Activated naive CD4-positive, alpha-beta T cell treated with anti-CD3 and anti-CD28 coated beads, Interleukin-2, amount 10 ng/mL, durations not matched to agents 7 days and 5 days (primary cell): ENCODE data around the gene VKORC1L1.
"Not testable (repeated sequence)": the region's sequence is repeated elsewhere in the genome, so short reads cannot be mapped to it uniquely, and the experiment has no call there.

Experiments
- CTCF ChIA-PET: fragments of 350-600 bp; sonication (Branson Sonifier 250); formaldehyde crosslinking; loops from one replicate; lab custom pipeline; 2021; ENCODE audit warnings: antibody characterized with exemption; lab: Charles Lee
- DNase-seq: peaks from one replicate; pipeline ENCODE4 v3.0.0-alpha.2; 2020
- H3K27ac Mint-ChIP-seq: one replicate; pipeline ENCODE4 v1.8.0; 2021; ENCODE audit warnings: mild to moderate bottlenecking, moderate library complexity, mixed read lengths
- H3K27me3 Mint-ChIP-seq: one replicate; pipeline ENCODE4 v1.8.0; 2021; ENCODE audit warnings: mild to moderate bottlenecking, mixed read lengths
- H3K36me3 Mint-ChIP-seq: one replicate; pipeline ENCODE4 v1.8.0; 2021; ENCODE audit warnings: mixed read lengths
- H3K4me1 Mint-ChIP-seq: one replicate; pipeline ENCODE4 v1.8.0; 2021; ENCODE audit warnings: mixed read lengths
- H3K4me3 Mint-ChIP-seq: one replicate; pipeline ENCODE4 v1.8.0; 2021; ENCODE audit warnings: mild to moderate bottlenecking, moderate library complexity, mixed read lengths
- H3K9me3 Mint-ChIP-seq: one replicate; pipeline ENCODE4 v1.8.0; 2021; ENCODE audit warnings: mixed read lengths

Gene VKORC1L1

DNA sequence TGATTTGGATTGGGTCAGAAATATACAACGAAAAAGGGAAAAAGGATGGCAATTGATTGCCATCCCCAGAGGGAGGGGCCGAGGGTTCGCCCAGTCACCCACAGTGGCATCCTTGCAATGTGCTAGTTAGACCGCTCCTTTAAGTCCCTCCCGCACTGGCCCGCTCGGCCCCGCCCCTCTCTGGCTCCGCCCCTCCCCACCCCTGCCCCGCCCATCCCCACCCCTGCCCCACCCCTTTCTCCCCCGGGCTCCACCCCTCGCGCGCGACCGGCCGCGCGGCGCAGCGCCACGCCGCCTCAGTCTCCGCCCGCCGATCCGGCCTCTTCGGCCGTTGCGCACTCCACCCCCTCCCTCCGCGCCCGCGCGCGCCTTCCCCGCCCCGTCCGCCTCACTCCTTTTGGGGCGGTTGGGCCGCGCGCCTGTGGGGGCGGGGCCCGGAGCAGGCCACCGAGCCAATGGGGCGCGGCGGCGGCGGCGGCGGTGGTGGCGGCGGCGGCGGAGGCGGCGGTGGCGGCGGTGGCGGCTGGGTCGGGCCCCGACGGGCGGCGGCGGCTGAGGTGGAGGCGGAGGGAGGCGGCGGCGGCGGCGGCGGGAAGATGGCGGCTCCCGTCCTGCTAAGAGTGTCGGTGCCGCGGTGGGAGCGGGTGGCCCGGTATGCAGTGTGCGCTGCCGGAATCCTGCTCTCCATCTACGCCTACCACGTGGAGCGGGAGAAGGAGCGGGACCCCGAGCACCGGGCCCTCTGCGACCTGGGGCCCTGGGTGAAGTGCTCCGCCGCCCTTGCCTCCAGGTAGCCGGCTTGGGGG, at the start of gene VKORC1L1:
Gene VKORC1L1 (plus strand): TSS at position 299 of the 806 bp plus-strand sequence. CDS start 298 bp downstream, at position 597.
- Mint-ChIP-seq H3K27ac (peak within 1 kb of the TSS; percentile 81), H3K36me3 (no peaks in the 10 kb centered on the region), H3K9me3 (no peaks in the 10 kb centered on the region), H3K27me3 (no peaks in the 10 kb centered on the region), H3K4me1 (peaks cover 7% of the 10 kb centered on the region), H3K4me3 (peak within 1 kb of the TSS; percentile 81)
- CTCF ChIA-PET = no interaction called here
- peak; percentile 95 for DNase-seq

DNA sequence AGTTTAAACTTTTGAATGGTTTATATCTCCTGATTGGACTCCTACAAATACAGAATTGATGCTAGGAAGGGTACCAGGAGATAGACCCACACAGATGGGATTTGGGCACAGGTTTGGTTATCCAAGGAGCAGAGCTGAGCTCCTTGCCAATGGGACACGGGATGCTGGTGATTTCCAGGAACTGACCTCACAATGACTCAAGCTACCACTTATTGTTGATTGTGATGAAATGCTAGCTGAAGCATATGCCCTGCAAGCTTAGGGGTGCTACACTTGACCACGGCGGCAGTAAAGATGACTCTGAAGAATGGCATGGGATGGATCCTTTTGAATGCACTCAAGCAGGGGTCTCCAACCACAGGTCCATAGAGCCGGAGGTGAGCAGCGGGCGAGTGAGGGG, 45.5 kb upstream of the VKORC1L1 start:
- peaks cover 4% of the 10 kb centered on the region for H3K27me3 Mint-ChIP-seq
- no peak for DNase-seq
- no peak overlapping the region for H3K4me3 Mint-ChIP-seq
- no peaks in the 10 kb centered on the region for H3K36me3 Mint-ChIP-seq
- CTCF ChIA-PET = no interaction called here
- no peaks in the 10 kb centered on the region for H3K4me1 Mint-ChIP-seq
- H3K9me3 Mint-ChIP-seq = no peaks in the 10 kb centered on the region
- H3K27ac Mint-ChIP-seq = no peak overlapping the region

DNA sequence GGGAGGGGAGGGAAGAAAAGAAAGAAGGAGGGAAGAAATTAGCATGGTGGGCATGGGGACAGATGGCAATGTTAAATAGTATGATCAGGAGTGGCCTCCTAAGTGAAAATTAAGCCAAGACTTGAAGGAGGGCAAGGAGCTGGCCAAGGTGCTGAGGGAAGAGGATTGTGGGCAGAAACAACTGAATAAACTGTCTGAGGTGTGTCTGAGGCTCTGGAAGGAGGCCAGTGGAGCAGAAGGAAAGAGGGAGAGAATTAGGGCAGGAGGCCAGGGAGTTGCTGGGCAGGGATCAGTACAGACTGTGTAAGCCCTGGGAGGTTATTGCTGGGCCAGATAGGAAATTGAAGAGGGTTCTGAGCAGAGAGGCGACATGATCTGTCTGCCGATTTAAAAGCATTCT, 40.6 kb upstream of the VKORC1L1 start:
- Mint-ChIP-seq H3K9me3 (no peaks in the 10 kb centered on the region), H3K27ac (no peak overlapping the region), H3K4me1 (peaks cover 5% of the 10 kb centered on the region), H3K27me3 (peaks cover 4% of the 10 kb centered on the region), H3K36me3 (no peaks in the 10 kb centered on the region), H3K4me3 (no peak overlapping the region)
- DNase-seq = peak; percentile 34
- CTCF ChIA-PET = no interaction called here

DNA sequence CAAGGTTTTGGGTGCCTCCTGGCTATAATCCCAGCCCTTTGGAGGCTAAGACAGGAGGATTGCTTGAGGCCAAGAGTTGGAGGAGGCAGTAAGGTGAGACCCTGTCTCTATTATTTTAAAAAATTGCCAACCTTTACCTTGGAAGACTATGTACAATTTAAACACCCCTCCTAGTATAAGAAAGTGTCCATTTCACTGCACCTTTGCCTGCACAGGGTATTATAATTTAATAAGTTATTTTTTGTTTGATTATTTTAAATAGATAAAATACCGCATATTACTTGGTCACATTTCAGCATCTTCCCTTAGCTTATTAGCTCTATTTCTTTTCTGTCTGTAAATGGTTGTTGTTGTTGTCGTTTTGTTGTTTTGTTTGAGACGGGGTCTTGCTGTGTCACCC, 36.2 kb upstream of the VKORC1L1 start:
- H3K4me3 Mint-ChIP-seq, H3K36me3 Mint-ChIP-seq, CTCF ChIA-PET, H3K9me3 Mint-ChIP-seq, H3K4me1 Mint-ChIP-seq, DNase-seq, H3K27me3 Mint-ChIP-seq, H3K27ac Mint-ChIP-seq: not testable (repeated sequence)

DNA sequence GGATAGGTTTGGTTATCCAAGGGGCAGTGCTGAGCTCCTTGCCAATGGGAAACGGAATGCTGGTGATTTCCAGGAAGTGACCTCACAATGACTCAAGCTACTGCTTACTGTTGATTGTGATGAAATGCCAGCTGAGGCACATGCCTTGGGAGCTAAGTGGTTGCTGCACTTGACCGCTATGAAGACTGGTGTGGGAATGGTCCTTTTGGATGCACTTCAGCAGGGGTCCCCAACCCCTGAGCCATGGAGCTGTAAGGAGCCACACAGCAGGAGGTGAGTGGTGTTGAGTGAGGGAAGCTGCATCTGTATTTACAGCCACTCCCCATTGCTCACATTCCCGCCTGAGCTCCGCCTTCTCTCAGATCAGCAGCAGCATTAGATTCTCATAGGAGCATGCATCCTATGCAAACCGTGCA, 35.3 kb upstream of the VKORC1L1 start:
- CTCF ChIA-PET, H3K27me3 Mint-ChIP-seq, H3K9me3 Mint-ChIP-seq, H3K4me3 Mint-ChIP-seq, H3K27ac Mint-ChIP-seq, H3K36me3 Mint-ChIP-seq, H3K4me1 Mint-ChIP-seq, DNase-seq: not testable (repeated sequence)

DNA sequence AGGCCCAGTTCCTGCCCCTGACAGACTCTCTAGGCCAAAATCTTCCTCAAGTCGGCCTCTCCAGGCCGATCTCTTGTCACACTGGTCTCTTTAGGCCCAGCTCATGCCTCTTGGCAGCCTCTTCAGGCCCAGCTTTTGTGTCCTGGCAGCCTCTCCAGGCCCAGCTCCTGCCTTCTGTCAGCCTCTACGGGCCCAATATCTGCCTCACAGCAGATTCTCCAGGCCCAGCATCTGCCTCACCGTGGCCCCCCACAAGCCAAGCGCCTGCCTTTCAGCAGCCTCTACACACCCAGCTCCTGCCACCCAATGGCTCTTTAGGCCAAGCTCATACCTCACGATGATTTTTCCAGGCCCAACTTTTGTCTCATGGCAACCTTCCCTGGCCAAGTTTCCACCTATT, 33.0 kb upstream of the VKORC1L1 start:
- Mint-ChIP-seq H3K9me3 (no peaks in the 10 kb centered on the region), H3K27me3 (no peaks in the 10 kb centered on the region), H3K4me3 (no peak overlapping the region), H3K36me3 (no peaks in the 10 kb centered on the region), H3K4me1 (peaks cover 5% of the 10 kb centered on the region), H3K27ac (peak overlapping the region; percentile 67)
- CTCF ChIA-PET = interaction anchor here (0.6 to 2.8 kb wide), 6 partner anchors 9 to 224 kb away, joined by 3 to 23 read pairs (median 4); no protein-coding TSS in a partner anchor
- no peak for DNase-seq

DNA sequence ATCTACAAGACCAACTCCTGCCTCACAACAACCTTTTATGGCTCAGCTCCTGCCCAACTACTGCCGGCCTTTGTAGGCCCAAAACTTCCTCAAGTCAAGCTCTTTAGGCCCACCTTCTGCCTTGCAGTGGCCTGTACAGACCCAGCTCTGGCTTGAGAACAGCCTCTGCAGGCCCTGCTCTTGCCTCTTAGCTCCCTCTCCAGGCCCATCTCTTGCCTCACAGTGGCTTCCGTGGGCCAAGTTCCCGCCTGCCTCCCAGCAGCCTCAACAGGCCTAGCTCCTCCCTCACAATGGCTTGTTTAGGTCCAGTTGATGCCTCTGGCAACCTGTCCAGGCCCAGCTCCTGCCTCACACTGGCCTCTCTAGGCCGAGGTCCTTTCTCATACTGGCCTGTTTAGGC, 32.4 kb upstream of the VKORC1L1 start:
- Mint-ChIP-seq H3K4me1 (peaks cover 2% of the 10 kb centered on the region), H3K27ac (no peak overlapping the region), H3K4me3 (no peak overlapping the region), H3K9me3 (no peaks in the 10 kb centered on the region), H3K27me3 (no peaks in the 10 kb centered on the region), H3K36me3 (no peaks in the 10 kb centered on the region)
- DNase-seq = peak; percentile 57
- CTCF ChIA-PET = interaction anchor here (0.6 to 2.8 kb wide), 7 partner anchors 10 to 223 kb away, joined by 3 to 23 read pairs (median 4); no protein-coding TSS in a partner anchor

DNA sequence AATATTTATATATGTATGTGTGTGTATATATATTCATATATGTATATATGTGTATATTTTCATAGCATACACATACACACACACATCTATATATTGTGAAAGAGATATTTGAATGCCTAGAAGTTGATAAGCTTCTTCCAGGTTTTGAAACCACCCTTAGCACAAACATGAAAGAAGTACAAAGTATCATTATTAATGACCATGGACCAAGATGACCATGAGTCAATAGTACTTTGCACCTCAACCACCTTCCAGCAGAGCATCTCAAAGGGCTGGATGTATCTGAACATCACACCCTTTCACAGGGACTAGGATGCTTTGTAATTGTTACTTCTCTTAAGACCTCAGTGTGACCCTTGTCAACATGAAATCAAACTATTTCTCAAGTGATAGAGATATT, 29.3 kb upstream of the VKORC1L1 start:
- H3K4me3 Mint-ChIP-seq, H3K9me3 Mint-ChIP-seq, H3K36me3 Mint-ChIP-seq, DNase-seq, H3K4me1 Mint-ChIP-seq, H3K27me3 Mint-ChIP-seq, H3K27ac Mint-ChIP-seq, CTCF ChIA-PET: not testable (repeated sequence)

DNA sequence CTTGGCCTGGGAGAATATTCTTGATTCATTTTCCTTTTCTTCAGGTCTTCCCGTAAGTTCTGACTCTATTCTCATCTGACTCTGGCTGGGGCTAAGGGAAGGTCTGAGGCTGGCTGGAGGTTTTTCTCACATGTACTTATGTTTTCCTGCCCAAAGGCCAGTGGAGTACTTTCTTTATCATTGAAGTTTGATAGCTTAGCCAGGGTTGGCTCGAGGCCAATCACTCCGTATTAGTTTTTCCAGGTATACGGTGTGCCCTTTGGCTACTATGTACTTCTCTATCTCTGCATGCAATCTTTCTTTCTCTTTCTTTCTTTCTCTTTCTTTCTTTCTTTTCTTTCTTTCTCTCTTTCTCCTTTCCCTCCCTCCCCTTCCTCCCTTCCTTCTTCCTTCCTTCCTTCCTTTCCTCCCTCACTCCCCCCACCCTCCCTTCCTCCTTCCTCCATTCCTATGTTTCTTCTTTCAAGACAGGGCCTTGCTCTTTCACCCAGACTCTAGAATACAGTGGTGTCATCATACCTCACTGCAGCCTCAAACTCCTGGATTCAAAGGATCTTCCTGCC, 26.8 kb upstream of the VKORC1L1 start:
- Mint-ChIP-seq H3K4me3 (no peak overlapping the region), H3K27ac (no peak overlapping the region), H3K4me1 (no peaks in the 10 kb centered on the region), H3K9me3 (no peaks in the 10 kb centered on the region), H3K27me3 (no peaks in the 10 kb centered on the region), H3K36me3 (no peaks in the 10 kb centered on the region)
- CTCF ChIA-PET = no interaction called here
- no peak for DNase-seq

DNA sequence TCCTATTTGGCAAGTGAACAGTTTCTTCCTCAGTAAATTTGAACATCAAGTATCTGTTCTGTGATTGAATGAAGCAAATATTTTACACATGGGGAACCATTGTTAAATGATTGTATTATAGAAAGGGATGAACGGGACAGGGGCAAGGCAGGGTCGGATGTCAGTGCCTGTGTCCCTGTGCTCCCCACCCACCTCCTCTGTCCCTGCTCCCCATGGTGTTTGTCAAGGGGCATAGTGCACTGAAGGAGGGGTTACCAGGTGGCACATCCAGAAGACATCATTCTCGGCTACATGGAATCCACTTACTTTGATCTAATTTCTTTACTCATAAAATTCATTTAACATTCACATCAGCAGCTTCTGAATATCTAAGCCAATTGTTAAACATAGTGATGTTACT, 19.4 kb upstream of the VKORC1L1 start:
- CTCF ChIA-PET, H3K27me3 Mint-ChIP-seq, H3K4me3 Mint-ChIP-seq, H3K4me1 Mint-ChIP-seq, H3K9me3 Mint-ChIP-seq, DNase-seq, H3K36me3 Mint-ChIP-seq, H3K27ac Mint-ChIP-seq: not testable (repeated sequence)

DNA sequence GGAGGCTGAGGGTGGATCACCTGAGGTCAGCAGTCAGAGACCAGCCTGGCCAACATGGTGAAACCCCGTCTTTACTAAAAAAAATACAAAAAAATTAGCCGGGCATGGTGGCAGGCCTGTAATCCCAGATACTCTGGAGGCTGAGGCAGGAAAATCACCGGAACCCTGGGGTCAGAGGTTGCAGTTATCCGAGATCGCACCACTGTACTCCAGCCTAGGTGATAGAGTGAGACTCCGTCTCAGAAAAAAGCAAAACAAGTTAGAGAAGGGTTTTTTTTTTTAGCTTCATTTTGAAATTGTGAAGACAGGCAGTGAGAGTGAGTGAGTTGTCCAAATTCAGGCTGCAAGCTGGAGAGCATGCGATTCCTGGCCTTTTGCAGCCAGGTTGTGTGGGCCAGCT, 19.0 kb upstream of the VKORC1L1 start:
- H3K27me3 Mint-ChIP-seq, H3K27ac Mint-ChIP-seq, CTCF ChIA-PET, H3K4me3 Mint-ChIP-seq, H3K9me3 Mint-ChIP-seq, H3K4me1 Mint-ChIP-seq, DNase-seq, H3K36me3 Mint-ChIP-seq: not testable (repeated sequence)

DNA sequence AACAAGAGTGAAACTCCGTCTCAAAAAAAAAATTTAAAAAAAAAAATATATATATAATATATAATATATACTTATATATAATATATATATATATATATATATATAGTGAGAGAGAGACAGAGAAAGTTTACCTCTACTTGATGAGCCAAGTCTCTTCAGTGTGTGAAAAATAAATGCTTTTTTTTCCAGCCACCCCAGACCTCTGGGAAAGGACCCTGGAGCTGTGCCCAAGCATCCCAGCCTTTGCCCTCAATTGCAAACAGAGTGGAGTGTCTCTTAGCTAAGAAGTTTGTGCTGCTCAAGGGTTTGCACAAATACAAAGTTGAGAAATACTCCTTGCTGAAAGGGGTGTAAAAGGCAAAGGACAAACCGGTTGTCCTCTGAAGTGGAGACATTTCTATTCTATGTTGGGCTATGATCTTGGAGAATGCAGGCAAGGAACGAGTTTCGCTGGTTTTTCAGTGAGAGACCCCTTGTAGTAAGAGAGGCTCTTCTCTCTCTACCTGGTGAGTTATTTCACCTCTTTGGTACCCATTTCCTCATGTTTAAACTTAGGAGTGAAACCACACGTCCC, 15.5 kb upstream of the VKORC1L1 start:
- H3K27ac Mint-ChIP-seq, DNase-seq, H3K4me3 Mint-ChIP-seq, H3K36me3 Mint-ChIP-seq, H3K4me1 Mint-ChIP-seq, H3K27me3 Mint-ChIP-seq, H3K9me3 Mint-ChIP-seq, CTCF ChIA-PET: not testable (repeated sequence)

DNA sequence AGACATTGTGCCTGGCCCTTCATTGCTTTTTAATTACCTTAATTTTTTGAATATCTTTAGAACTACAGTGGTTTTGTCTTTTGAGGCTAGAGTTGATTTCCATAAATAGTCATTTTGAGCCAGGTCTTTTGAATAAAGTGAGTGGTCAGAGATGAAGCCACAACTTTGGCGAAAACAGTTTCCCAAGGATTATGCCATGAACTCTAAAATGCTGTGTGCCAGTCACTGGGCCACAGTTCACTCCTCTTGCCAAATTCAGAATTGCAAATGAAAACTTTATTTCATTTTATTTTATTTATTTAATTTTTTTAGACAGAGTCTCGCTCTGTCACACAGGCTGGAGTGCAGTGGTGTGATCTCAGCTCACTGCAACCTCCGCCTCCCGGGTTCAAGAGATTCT, 14.2 kb upstream of the VKORC1L1 start:
- H3K27me3 Mint-ChIP-seq, DNase-seq, H3K27ac Mint-ChIP-seq, H3K4me3 Mint-ChIP-seq, H3K36me3 Mint-ChIP-seq, H3K4me1 Mint-ChIP-seq, H3K9me3 Mint-ChIP-seq, CTCF ChIA-PET: not testable (repeated sequence)

DNA sequence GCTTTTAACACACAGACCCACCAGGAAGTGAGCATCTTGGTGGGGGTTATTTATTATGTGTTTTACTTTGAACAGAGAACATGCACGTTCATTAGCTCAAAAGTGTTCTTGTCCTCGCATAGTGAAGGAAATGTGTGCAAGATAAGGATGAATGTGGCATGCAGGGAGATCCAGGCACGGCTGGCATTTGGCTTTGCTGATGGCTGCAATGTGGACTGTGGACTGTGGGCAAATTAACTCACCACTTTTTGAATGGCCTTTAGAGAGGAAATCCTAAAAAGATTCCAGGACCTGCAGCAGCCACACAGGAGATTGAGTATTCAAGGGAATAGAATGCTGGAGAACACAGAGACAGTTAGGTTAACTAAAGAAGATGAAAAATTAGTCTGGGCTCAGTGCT, 6.6 kb upstream of the VKORC1L1 start:
- DNase-seq, H3K4me1 Mint-ChIP-seq, CTCF ChIA-PET, H3K4me3 Mint-ChIP-seq, H3K9me3 Mint-ChIP-seq, H3K36me3 Mint-ChIP-seq, H3K27ac Mint-ChIP-seq: not testable (repeated sequence)
- peaks cover 18% of the 10 kb centered on the region for H3K27me3 Mint-ChIP-seq

DNA sequence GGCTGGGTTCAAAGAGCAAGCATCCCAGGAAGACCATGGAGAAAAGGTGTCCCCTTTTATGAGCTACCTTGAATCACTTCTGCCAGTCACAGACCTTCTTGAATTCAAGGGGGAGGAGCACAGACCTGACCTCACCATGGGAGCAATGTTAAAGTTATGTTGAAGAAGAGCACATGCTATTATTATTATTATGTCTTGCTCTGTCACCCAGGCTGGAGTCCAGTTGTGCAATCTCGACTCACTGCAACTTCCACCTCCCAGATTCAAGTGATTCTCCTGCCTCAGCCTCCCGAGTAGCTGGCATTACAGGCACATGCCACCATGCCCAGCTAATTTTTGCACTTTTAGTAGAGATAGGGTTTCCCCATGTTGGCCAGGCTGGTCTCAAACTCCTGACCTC, 5.2 kb upstream of the VKORC1L1 start:
- H3K9me3 Mint-ChIP-seq, H3K4me3 Mint-ChIP-seq, H3K36me3 Mint-ChIP-seq, H3K4me1 Mint-ChIP-seq, DNase-seq, CTCF ChIA-PET, H3K27ac Mint-ChIP-seq: not testable (repeated sequence)
- peaks cover 18% of the 10 kb centered on the region for H3K27me3 Mint-ChIP-seq
